ENCODE data around the gene KIRREL1. TPM values are rescaled to one million over a fixed set of nuclear protein-coding genes. Genes with fewer than 3 reads are reported as not detected.

KIRREL1 gene
- total and polyA plus RNA-seq, 2 of the 13 experiments (the other 11 are each of a cell fraction or from before 2014, with no cell fraction given) = 0.02 to 0.03 TPM

GRCh38 chr1:158037866-158038359 is 44.5 kb downstream of the KIRREL1 start:
- Histone ChIP-seq H4K20me1 (ENCODE audit: insufficient read depth, low read length) (no peaks in the 10 kb centered on the region), H2AFZ (ENCODE audit: low read length) (no peak overlapping the region), H3K27me3 (ENCODE audit: control insufficient read depth in 1 of 2, insufficient read depth in 2 of 2, low read length in 2 of 2) (no peaks in the 10 kb centered on the region), H3K4me3 (replicated peaks in 1 of 3; ENCODE audit: insufficient read depth in 1 of 3, low read depth in 2 of 3, low read length in 3 of 3) (no peak overlapping the region), H3K4me1 (ENCODE audit: insufficient read depth, low read length) (no peaks in the 10 kb centered on the region), H3K4me2 (ENCODE audit: low read depth, low read length) (no peak overlapping the region), H3K79me2 (ENCODE audit: insufficient read depth, low read length) (no peaks in the 10 kb centered on the region), H3K9ac (ENCODE audit: insufficient read depth, low read depth, low read length) (no peak overlapping the region), H3K27ac (ENCODE audit: extremely low read length, insufficient read depth, low read length) (no peak overlapping the region), H3K36me3 (replicated peaks in 1 of 2; ENCODE audit: control insufficient read depth in 1 of 2, insufficient read depth in 2 of 2, low read length in 2 of 2) (no peaks in the 10 kb centered on the region), H3K9me3 (ENCODE audit: low read length) (no peaks in the 10 kb centered on the region)
- FAIRE-seq = no peak
- DNase-seq (ENCODE audit: low spot score) = no peak
- intact Hi-C loops (cut with micrococcal nuclease; ENCODE audit: unreplicated experiment) (loop anchor here (2.0 kb wide), 1 partner anchor 45 kb away; the partner anchor contains the start of gene KIRREL1), in situ Hi-C loops (cut with HindIII; ENCODE audit: extremely low pct_ligation_motif_present, low pct_unique_long_range_greater_than_20kb) (no loop called here)
- BruUV-seq (replicated peaks) = no TSS peak
- 0% methylated on average over 2 of the region's 9 CpGs for WGBS (ENCODE audit: low lambda C conversion rate)
- ChIA-PET POLR2A (no interaction called here), CTCF (ENCODE audit: low intra/inter-chr PET ratio, low total read pairs) (no interaction called here)
- ATAC-seq = no peak
- TF ChIP-seq ZNF24 (IDR thresholded peaks at IDR 0.05) (no peak), PAWR (CRISPR knock-in tag; IDR thresholded peaks at IDR 0.05; ENCODE audit: borderline replicate concordance) (no peak), RFX3 (CRISPR knock-in tag; IDR thresholded peaks at IDR 0.05) (no peak), ZNF430 (CRISPR knock-in tag; IDR thresholded peaks at IDR 0.05) (no peak), HINFP (CRISPR knock-in tag; IDR thresholded peaks at IDR 0.05; ENCODE audit: low read depth) (no peak), RARG (CRISPR knock-in tag; IDR thresholded peaks at IDR 0.05; ENCODE audit: low read depth) (no peak), GLI4 (CRISPR knock-in tag; IDR thresholded peaks at IDR 0.05; ENCODE audit: borderline replicate concordance) (no peak), ATF6 (CRISPR knock-in tag; conservative IDR thresholded peaks at IDR 0.05) (no peak), TBL1XR1 (IDR thresholded peaks at IDR 0.05; ENCODE audit: borderline replicate concordance, low read length, partially characterized antibody) (no peak), NCOA2 (CRISPR knock-in tag; IDR thresholded peaks at IDR 0.05) (no peak), ZNF761 (CRISPR knock-in tag; conservative IDR thresholded peaks at IDR 0.05) (no peak), HMG20A (CRISPR knock-in tag; IDR thresholded peaks at IDR 0.05; ENCODE audit: borderline replicate concordance) (no peak), ZNF704 (CRISPR knock-in tag; IDR thresholded peaks at IDR 0.05; ENCODE audit: borderline replicate concordance) (no peak)

All from HepG2 (cell line).